ACHN (cell line): ENCODE measurements around the gene G0S2.

Experiments
- DNase-seq: peaks from one replicate; pipeline ENCODE4 v3.0.0-alpha.2; 2015
- in situ Hi-C: cut with HindIII; loops from 2 replicates; pipeline ENCODE4 v1.10.0; 2017; ENCODE audit warnings: low sequenced_read_pairs, low pct_ligation_motif_present, low pct_unique_long_range_greater_than_20kb

G0S2 gene

GRCh38 chr1:209704584-209704983 lies 29.4 kb downstream of the G0S2 start, which contains the start of gene HSD11B1:
HSD11B1 (plus strand) TSS chr1:209704846; CDS start chr1:209704943, 97 bp downstream.
- in situ Hi-C loops = no loop called here
- DNase-seq = no peak

DNA sequence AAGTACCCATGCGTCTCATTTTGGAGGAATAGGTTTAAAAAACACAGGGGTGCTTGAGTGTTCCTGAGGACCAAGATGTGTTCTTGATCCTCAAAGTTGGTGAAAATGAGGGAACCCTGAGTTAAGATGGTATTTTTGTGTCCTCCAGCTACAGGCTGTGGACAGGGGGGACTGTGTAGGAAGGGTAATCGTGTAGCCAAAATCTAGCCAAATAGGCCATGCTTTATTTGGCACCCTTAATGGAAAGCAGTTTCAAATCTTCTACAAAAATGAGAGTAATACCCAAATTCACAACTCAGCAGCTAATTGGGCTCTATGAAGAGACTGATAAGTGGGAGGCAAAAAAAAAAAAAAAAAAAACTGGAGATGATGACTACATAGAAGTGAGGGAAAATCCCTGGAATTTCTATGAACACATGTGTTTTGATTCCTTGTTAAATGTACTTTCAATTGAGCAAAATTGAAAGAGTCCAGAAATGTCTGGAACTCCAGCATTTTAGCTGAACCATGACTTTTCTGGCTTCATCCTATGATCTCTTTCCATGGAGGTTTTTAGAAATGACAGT lies 29.9 kb downstream of the G0S2 start:
- in situ Hi-C loops = no loop called here
- no peak for DNase-seq

DNA sequence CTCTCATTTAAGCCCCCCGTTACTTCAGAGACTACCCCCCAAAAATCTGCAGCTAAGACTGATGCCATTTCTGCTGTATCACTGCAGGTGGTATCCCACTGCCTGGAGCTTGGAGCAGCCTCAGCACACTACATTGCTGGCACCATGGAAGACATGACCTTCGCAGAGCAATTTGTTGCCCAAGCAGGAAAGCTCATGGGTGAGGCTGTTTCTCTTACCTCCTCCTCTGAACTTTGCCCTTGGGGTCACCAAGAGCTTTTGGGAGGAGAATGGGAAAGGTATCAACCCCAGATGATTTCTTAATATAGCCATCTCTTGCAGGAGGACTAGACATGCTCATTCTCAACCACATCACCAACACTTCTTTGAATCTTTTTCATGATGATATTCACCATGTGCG lies 31.4 kb downstream of the G0S2 start:
- no peak for DNase-seq
- in situ Hi-C loops = no loop called here

- in situ Hi-C loops = no loop called here
- no peak for DNase-seq
Observed at GRCh38 chr1:209707308-209707707, 32.1 kb downstream of the G0S2 start.

- in situ Hi-C loops = no loop called here
- no peak for DNase-seq
Observed at GRCh38 chr1:209708297-209708696, 33.1 kb downstream of the G0S2 start.

DNA sequence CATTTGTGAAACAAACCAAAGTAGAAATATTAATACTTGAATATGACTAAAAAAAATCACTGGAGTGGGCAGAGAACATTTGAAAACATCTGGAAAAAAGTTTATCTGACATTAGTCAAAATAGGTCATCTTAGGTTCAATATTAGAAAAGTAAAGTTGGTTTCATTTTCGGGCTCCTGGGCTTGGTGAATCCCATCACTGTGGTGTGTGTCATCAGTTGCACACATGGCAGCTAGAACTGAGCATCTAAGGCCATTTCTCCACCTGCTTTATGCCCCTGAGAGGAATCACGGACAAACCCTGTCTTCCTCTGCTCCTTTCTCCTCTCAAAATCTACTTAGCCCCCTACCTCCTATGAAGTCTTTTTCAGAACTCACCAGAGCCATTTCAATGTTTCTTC lies 34.9 kb downstream of the G0S2 start:
- in situ Hi-C loops = no loop called here
- no peak for DNase-seq

DNA sequence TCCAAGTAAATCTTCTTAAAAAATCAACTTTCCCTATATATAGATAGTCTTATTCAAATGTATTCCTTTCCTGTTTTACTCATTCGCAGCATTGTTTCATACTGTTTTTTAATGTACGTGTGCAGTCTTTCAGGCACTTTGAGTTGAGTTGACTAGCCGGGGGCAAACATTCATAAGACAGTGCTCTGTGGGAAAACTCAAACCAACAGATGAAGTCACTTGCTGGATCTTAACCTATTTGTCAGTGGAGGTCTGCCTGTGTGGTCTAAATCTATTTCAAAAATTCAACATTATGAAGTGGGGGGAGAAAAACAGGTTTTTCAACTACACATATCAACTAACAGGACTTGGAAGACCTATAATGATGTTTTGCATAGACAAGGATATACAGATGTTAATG lies 35.6 kb downstream of the G0S2 start:
- no peak for DNase-seq
- in situ Hi-C loops = no loop called here

GRCh38 chr1:209714338-209714737 lies 39.1 kb downstream of the G0S2 start:
- in situ Hi-C loops = no loop called here
- DNase-seq = no peak

DNA sequence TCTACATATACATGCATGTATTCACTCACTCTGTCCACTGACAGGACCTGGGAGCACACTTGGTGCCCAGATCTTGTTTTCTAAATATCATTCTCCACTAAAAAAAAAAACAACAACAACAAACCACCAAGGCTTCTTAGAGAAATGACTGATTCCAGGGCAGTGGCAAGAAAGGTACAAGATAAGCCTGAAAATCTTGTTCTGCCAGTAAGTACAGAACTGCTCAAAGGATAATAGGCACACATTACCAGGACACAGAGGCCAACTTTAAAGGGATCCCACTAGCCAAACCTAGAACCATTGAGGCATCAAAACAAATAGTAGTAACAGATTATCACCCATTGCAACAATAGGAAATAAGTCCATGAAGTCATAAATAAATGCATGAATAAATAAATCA lies 40.1 kb downstream of the G0S2 start:
- in situ Hi-C loops = no loop called here

DNA sequence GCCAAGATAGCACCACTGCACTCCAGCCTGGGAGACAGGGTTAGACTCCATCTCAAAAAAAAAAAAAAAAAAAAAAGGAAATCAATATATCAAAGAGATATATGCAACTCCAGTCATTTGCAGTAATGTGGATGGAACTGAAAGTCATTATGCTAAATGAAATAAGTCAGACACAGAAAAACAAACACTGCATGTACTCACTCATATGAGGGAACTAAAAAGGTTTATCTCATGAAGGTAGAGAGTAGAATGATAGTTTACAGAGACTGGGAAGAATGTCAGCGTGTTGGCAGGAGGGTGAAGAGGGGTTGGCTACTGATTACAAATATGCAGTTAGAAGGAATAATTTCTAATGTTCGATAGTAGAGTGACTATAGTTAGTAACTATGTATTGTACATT lies 42.6 kb downstream of the G0S2 start:
- in situ Hi-C loops = no loop called here
- no peak for DNase-seq

More for the DNA sequence above, 40.1 kb downstream of the G0S2 start:
- no peak for DNase-seq

GRCh38 chr1:209720326-209720725 lies 45.1 kb downstream of the G0S2 start:
- in situ Hi-C loops = no loop called here
- no peak for DNase-seq

DNA sequence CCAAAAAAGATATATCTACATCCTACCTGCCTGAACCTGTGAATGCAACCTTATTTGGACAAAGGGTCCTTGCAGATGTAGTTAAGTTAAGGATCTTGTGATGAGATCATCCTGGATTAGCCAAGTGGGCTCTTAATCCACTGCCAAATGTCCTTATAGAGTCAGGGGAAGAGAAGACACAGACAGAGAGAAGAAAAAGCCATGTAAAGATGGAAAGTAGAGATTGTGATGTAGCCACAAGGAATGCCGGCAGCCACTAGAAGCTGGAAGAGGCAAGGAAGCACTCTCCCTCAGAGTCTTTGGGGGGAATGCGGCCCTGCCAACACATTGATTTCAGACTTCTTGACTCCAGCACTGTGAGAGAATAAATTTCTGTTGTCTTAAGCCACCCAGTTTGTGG lies 45.6 kb downstream of the G0S2 start:
- in situ Hi-C loops = no loop called here
- DNase-seq = no peak

GRCh38 chr1:209721323-209721722 lies 46.1 kb downstream of the G0S2 start:
- no peak for DNase-seq
- in situ Hi-C loops = no loop called here

DNA sequence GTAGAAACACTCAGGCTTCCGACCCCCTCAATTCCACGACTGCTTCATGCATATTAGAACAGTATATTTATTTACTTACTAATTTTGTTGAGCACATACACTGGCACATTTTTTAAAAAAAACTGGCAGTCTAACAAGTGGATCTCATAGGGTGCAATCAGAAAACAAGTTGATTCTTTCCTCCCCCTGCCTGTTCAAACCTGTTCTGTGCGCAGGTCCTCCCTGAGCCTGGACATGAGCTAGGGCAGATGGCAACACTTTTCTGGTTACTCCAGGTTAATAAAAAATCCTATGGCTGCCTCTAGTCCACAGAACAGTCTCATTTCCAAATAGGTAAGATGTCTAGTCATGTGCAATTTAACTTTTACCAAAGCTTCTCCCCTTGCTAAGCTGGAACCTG lies 48.1 kb downstream of the G0S2 start:
- in situ Hi-C loops = no loop called here
- no peak for DNase-seq

GRCh38 chr1:209723756-209724693 lies 48.8 kb downstream of the G0S2 start:
- in situ Hi-C loops = no loop called here
- DNase-seq = no peak
